Sigmoid colon (tissue), 4 donors: ENCODE results near the gene MYO18B.

Experiments
- CTCF ChIP-seq, 4 experiments: fragments of 450-650 bp in 3 of 4; fragments of 200-600 bp in 1 of 4; IDR thresholded peaks; one replicate each; pipeline ENCODE4 v1.5.1; 2016 to 2019; ENCODE audit warnings: antibody characterized with exemption in 4 of 4, mild to moderate bottlenecking in 3 of 4, moderate library complexity in 2 of 4
- EP300 ChIP-seq, 4 donors: sonication (generic); formaldehyde crosslinking; IDR thresholded peaks; one replicate each; pipeline ENCODE4 v1.6.1; 2017; ENCODE audit warnings: antibody characterized with exemption in 4 of 4
- POLR2A ChIP-seq, 2 donors: fragments of 450-650 bp; IDR thresholded peaks; one replicate each; pipeline ENCODE4 v1.6.1; 2016; ENCODE audit warnings: antibody characterized with exemption in 2 of 2, mild to moderate bottlenecking in 2 of 2, moderate library complexity in 2 of 2
- POLR2AphosphoS5 ChIP-seq, 4 donors: sonication (generic); formaldehyde crosslinking; IDR thresholded peaks; one replicate each; pipeline ENCODE4 v1.6.1; 2017; ENCODE audit warnings: antibody characterized with exemption in 4 of 4

GRCh38 chr22:25829237-25829636 lies 87.2 kb downstream of the MYO18B start:
- TF ChIP-seq CTCF (IDR thresholded peaks at IDR 0.05) (no peak), POLR2A (IDR thresholded peaks at IDR 0.05) (no peak), EP300 (IDR thresholded peaks at IDR 0.05) (no peak), POLR2AphosphoS5 (IDR thresholded peaks at IDR 0.05) (no peak)
